Effector memory CD4-positive, alpha-beta T cell (primary cell): Measurements from ENCODE around the gene ADAMTSL4.
"Not testable (repeated sequence)": the region's sequence is repeated elsewhere in the genome, so short reads cannot be mapped to it uniquely, and the experiment has no call there.

Source experiments
- DNase-seq, 3 donors: peaks; one replicate each; pipeline ENCODE4 v3.0.0-alpha.2; 2020
- H3K27ac ChIP-seq: 2 replicates; pipeline ENCODE4 v1.7.0; 2013; ENCODE audit warnings: mild to moderate bottlenecking, low read length, moderate library complexity; ENCODE audit not compliant: insufficient read depth, poor library complexity, severe bottlenecking
- H3K27me3 ChIP-seq: replicated peaks from 2 replicates; pipeline ENCODE4 v1.7.0; 2013; ENCODE audit warnings: mild to moderate bottlenecking, low read length; ENCODE audit not compliant: insufficient read depth, control insufficient read depth, poor library complexity, severe bottlenecking
- H3K36me3 ChIP-seq: 2 replicates; pipeline ENCODE4 v1.7.0; 2013; ENCODE audit warnings: mild to moderate bottlenecking, low read length, moderate library complexity; ENCODE audit not compliant: control insufficient read depth, insufficient read depth
- H3K4me1 ChIP-seq: 2 replicates; pipeline ENCODE4 v1.7.0; 2013; ENCODE audit warnings: low read length, mild to moderate bottlenecking; ENCODE audit not compliant: control insufficient read depth, insufficient read depth, poor library complexity, severe bottlenecking
- H3K4me3 ChIP-seq: 2 replicates; pipeline ENCODE4 v1.7.0; 2013; ENCODE audit warnings: low read length, low read depth, mild to moderate bottlenecking; ENCODE audit not compliant: insufficient read depth, poor library complexity, severe bottlenecking
- H3K9me3 ChIP-seq: 2 replicates; pipeline ENCODE4 v1.7.0; 2013; ENCODE audit warnings: mild to moderate bottlenecking, low read length, moderate library complexity; ENCODE audit not compliant: control insufficient read depth

ADAMTSL4 gene

DNA sequence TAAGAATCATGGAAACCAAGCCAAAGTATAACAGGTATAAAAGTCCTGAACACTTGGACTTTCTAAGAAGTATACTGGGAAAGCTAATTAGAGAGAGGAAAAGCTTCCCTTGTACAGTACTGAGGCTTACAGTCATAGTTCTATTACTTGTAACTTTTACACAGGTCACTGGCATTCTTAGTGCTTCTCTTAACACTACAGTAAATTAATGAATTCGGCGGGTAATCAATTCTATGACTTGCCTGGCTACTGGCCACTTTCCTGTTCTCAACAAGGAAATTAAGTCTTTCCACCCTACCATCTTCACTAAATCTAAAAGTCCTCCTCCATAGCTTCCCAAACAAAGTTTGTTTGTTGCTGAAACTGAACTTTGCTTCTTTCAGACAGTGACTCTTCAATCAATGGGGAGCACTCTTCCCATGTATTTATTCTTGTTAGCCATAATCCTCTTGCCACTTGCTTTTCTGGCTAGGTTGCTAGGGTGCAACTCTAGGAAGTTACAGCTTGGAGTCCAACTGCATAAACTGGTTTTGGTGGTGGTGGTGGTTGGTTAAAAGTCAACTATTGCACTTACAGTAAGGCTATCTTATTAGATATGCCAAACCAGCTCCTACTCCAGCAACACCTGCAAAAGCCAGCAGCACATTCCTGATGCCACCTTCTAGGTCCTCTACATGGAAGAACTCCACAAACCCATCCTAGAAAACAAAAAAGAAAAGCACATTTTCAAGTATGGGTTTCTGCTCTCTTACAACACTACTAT is 27.8 kb downstream of the ADAMTSL4 start:
- peaks cover 32% of the 10 kb centered on the region for H3K4me1 ChIP-seq
- no peaks in the 10 kb centered on the region for H3K27me3 ChIP-seq
- H3K4me3 ChIP-seq, result peak overlapping the region; percentile 95
- no peak for DNase-seq
- H3K36me3 ChIP-seq, result peaks cover 62% of the 10 kb centered on the region
- no peaks in the 10 kb centered on the region for H3K9me3 ChIP-seq
- H3K27ac ChIP-seq, result peak overlapping the region; percentile 98

DNA sequence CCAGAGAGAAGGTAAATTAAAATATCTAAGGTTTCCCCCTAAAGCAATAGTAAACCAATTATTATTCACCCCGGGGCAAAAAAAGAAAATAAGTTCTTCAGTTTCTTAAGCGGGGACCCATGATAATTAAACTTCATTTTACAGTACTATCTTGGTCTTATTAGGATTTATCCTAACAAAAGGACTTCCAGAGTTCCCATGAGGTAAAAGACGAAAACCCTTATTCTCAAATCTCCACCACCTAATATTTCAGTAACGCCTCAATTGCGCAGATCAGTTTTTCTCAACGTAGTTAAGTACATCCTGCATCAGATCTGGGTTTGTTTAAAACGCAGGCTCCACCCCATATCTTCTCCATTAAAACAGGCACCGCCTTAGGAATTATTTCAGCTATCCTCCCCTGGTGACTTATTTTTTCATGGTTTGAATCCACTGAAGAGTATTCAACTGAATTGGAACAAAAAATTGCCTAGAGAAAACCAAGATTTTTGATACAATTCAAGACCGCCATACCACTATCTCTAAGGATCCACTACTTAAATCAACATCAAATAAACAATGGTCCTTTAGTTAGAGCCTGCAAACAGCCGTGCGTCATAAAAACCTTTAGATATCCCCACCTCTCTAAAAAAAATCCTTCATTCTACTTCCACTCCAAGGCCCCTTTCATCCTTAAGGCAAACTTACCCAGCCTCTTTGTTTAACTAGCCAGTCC is 28.5 kb downstream of the ADAMTSL4 start:
- Histone ChIP-seq H3K4me1 (peaks cover 25% of the 10 kb centered on the region), H3K36me3 (peaks cover 58% of the 10 kb centered on the region), H3K4me3 (peak overlapping the region; percentile 95), H3K9me3 (no peaks in the 10 kb centered on the region), H3K27ac (peak overlapping the region; percentile 98), H3K27me3 (no peaks in the 10 kb centered on the region)
- DNase-seq, result no peak

DNA sequence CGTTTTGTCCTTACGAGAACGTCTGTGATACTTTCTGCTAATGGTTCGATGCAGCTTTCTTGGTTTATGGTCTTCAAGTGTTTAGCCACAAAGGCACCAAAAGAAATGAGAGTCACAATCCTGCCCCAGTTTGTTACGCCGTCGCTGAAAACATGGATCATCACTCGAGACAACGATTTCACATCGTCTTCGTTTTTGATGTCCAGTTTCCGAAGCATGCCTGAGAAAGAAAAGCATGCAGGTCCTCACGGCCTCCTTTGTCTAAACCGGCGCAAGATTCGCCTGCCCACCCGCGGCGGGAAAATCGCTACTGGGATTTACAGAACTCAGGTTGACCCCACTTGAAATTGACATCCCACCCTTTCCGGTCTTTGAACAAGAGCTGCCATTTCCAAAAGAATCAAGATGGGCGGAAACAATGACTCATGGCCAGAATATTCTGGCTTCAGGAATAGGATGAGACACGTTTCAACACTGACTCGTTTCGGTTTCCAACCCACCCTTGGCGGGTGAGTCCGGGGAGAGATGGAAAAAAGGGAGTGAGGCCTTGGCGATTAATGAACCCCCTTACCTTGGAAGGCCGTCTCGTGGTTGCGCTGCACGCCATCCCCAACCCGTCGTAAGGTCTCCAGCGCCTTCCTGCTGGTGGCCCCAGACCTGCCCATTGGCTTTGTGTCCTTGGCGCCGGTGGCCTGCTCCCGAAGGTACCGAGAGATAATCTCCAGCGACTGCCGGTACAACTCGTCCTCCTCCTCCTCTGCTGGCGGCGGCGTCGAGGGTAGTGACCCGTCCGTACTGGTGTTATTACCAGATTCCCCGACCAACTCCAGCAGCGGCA is 29.3 kb downstream of the ADAMTSL4 start:
- H3K36me3 ChIP-seq, result peaks cover 50% of the 10 kb centered on the region

DNA sequence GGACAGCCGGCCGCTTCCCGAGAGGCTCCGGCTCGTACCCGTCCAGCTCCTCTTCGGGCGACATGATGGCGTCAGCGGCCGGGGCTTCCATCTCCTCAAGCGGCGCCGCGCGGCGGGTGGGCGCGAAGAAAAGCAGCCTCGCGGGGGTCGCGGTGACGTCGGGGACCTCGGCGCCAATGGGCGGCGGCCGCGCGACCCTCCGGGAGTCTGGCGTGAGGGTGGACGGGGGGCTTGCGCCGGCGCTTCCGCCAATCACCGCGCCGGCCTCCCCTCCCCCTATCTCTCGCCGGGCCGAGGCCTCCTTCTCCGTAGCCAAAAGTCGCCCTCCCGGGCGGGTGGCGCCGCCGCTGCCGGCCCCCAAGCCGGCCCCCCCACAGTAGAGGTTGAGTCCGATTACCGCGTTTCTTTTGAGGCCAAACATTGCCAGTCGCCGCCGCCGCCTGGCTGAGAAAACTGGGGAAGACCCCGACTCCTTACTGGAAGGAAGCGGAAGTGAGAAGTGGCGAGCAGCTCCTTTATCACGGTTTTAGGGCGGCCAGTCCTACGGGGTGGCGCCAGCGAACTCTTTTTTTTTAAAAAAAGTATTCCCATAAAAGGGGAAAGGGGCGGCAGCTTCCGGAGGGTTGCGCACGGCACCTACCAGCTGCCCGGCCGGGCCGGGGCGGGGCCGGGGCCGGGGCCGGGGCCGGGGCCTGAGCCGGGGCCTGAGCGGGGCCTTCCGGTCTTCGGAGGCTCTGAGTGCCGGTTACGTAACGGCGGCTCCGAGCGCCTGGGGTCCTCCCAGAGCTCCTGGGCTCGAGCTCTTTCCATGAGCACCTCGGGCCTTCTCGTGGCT is 30.1 kb downstream of the ADAMTSL4 start, which contains the start of gene MCL1:
Gene MCL1, minus strand, starts transcription at position 501 of the 835 bp plus-strand sequence. Its CDS starts 80 bp downstream, at position 421.
- Histone ChIP-seq H3K36me3 (peaks cover 43% of the 10 kb centered on the region), H3K4me3 (peak within 1 kb of the TSS; percentile 95), H3K27ac (peak within 1 kb of the TSS; percentile 98), H3K27me3 (no peaks in the 10 kb centered on the region), H3K9me3 (no peaks in the 10 kb centered on the region), H3K4me1 (peaks cover 15% of the 10 kb centered on the region)
- DNase-seq, result peak; percentile 84 to 85 (median 85)

More for the DNA sequence above, 29.3 kb downstream of the ADAMTSL4 start:
- H3K4me3 ChIP-seq, result peak overlapping the region; percentile 95
- DNase-seq, result peak in 2 of 3 donors; percentile 28 to 43
- H3K4me1 ChIP-seq, result peaks cover 17% of the 10 kb centered on the region
- peak overlapping the region; percentile 98 for H3K27ac ChIP-seq
- no peaks in the 10 kb centered on the region for H3K9me3 ChIP-seq
- H3K27me3 ChIP-seq, result no peaks in the 10 kb centered on the region

DNA sequence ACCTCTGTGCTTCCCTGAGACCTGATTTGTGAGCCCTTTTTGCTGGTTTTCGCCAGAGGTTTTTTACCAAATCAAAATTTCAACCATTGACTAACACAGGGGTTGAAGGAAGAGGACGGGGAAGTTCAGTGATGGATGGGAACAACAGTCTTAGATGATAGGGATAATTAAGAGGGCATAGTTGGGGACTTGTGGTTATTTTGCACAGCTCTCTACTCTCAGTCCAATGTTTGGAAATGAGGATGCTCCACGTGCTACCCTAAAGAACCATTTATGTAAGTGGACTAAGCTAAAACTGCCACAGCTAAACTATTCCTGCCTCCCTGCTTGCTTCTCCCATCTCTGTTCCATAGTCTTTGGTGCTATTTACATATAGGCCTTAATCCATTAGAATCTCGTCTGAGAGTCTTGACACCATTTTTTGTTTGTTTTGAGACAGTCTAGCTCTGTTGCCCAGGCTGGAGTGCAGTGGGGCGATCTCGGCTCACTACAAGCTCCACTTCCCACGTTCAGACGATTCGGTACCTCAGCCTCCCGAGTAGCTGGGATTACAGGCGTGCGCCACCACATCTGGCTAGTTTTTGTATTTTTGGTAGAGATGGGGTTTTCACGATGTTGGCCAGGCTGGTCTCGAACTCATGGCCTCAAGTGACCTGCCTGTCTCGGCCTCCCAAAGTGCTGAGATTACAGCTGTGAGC is 30.9 kb downstream of the ADAMTSL4 start:
- Histone ChIP-seq H3K36me3 (peaks cover 36% of the 10 kb centered on the region), H3K4me1 (peaks cover 10% of the 10 kb centered on the region), H3K27me3 (no peaks in the 10 kb centered on the region), H3K27ac (peak overlapping the region; percentile 98), H3K4me3 (peak overlapping the region; percentile 95), H3K9me3 (no peaks in the 10 kb centered on the region)
- DNase-seq, result no peak

DNA sequence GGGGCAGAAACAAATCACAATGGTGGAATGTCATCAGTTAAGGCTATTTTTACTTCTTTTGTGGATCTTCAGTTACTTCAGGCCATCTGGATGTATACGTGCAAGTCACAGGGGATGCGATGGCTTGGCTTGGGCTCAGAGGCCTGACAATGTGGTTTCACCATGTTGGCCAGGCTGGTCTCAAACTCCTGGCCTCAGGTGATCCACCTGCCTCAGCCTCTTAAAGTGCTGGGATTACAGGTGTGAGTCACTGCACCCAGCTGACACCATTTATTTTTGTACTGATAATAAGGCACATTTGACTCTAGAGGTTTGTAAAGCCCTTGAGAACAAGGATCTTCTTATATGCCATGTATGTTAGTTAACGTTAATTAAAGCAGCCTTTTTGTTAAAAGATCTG is 31.8 kb downstream of the ADAMTSL4 start:
- H3K27ac ChIP-seq, H3K4me3 ChIP-seq, DNase-seq, H3K4me1 ChIP-seq, H3K9me3 ChIP-seq, H3K27me3 ChIP-seq: not testable (repeated sequence)
- peaks cover 27% of the 10 kb centered on the region for H3K36me3 ChIP-seq

DNA sequence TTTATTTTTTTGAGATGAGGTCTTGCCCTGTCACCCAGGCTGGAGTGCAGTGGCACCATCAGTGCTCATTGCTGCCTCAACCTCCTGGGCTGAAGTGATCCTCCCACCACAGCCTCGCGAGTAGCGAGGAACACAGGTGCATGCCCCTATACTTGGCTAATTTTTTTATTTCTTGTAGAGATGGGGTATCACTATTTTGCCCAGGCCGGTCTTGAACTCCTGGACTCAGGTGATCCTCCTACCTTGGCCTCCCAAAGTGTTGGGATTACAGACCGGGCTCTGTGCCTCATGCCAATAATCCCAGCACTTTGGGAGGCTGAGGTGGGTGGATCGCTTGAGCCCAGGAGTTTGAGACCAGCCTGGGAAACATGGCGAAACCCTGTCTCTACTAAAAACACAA is 32.2 kb downstream of the ADAMTSL4 start:
- H3K9me3 ChIP-seq, H3K4me1 ChIP-seq, H3K4me3 ChIP-seq, H3K27me3 ChIP-seq, DNase-seq, H3K27ac ChIP-seq: not testable (repeated sequence)
- H3K36me3 ChIP-seq, result peaks cover 23% of the 10 kb centered on the region

DNA sequence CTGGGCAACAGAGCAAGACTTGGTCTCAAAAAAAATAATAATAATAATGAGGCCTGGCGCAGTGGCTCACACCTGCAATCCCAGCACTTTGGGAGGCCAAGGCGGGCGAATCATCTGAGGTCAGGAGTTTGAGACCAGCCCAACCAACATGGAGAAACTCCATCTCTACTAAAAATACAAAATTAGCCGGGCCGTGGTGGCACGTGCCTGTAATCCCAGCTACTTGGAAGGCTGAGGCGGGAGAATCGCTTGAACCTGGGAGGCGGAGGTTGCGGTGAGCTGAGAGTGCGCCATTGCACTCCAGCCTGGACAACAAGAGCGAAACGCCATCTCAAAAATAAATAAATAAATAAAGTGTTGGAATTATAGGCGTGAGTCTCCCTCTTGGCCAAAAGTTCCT is 32.8 kb downstream of the ADAMTSL4 start:
- H3K9me3 ChIP-seq, result not testable (repeated sequence)

DNA sequence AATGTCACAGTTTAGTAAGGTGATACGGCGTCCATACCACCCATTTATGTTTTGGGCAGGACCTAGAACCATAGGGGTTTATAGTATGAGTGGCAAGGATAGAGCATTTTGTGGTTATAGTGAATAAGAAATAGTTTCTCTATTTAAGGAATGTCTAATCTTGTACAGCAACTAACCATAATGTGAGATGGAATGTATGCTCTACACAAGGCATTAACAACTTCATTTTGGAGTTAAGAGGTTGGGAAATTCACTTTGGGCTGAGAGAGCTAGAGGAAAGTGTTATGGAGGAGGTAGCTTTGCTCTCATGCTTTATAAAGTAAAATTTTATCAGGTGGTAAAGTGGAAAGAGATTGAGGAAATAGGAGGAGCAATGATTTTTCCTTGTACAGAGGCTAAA is 33.2 kb downstream of the ADAMTSL4 start:
- H3K36me3 ChIP-seq, result peaks cover 14% of the 10 kb centered on the region
- H3K9me3 ChIP-seq, result no peaks in the 10 kb centered on the region
- no peak for DNase-seq
- no peak overlapping the region for H3K4me3 ChIP-seq
- no peak overlapping the region for H3K27ac ChIP-seq
- no peaks in the 10 kb centered on the region for H3K27me3 ChIP-seq
- peaks cover 7% of the 10 kb centered on the region for H3K4me1 ChIP-seq

More for the DNA sequence above, 32.8 kb downstream of the ADAMTSL4 start:
- H3K27ac ChIP-seq, H3K27me3 ChIP-seq, H3K4me3 ChIP-seq, H3K4me1 ChIP-seq, DNase-seq: not testable (repeated sequence)
- H3K36me3 ChIP-seq, result peaks cover 18% of the 10 kb centered on the region
